GM20431 (cell line): ENCODE data around the gene RGS13.

Source experiments
- in situ Hi-C: fragments of 300-500 bp; cut with MseI, MboI; formaldehyde crosslinking; loops from one replicate; pipeline ENCODE4 v1.15.0; 2020; ENCODE audit warnings: low sequenced_read_pairs; ENCODE audit not compliant: unreplicated experiment

Gene RGS13

DNA sequence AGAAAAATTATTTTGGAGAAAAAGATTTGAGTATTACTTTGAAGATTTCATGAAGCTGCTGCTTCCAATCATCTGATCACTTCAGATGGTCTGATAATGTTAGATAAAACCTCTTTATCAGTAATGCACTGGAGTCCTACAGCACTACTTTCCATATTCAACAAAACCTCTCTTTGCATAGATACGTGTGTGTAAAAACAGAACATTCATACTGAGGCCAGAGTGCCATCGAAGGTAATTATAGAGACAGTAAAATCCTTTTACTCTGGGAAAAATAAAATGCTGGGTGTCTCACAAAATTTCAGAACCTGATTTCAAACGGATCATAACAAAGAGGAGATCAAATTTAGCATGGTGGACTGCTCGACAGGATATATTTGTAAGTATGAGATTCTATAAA lies at the start of gene RGS13:
Gene RGS13 (plus strand): TSS at position 209 of the 400 bp plus-strand sequence. CDS start 8,188 bp downstream, outside the sequence.
- in situ Hi-C loops = no loop called here

- in situ Hi-C loops = no loop called here
Observed at GRCh38 chr1:192587386-192588266, 48.3 kb upstream of the RGS13 start.

GRCh38 chr1:192588546-192588945 lies 47.4 kb upstream of the RGS13 start:
- in situ Hi-C loops = no loop called here

- in situ Hi-C loops = no loop called here
Observed at GRCh38 chr1:192589813-192590212, 46.1 kb upstream of the RGS13 start.

DNA sequence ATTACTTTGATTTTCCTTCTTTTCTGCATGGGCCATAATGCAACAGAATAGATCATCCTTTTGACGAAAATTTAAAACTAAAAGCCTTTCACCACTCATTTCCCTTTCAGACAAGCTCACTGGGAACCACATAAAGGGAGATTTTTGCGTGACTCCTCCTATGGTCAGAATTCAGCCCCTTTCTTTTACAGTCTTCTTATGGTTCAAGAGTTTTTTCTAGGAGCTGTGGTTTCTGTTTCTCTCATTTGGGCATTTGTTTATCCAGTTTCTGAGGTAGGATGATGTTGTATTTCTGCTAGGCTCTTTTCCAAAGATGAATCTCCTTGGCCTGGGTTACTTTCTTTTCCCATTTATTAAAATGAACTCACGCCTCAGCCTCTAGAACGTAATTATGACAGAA lies 43.4 kb upstream of the RGS13 start:
- in situ Hi-C loops = no loop called here

DNA sequence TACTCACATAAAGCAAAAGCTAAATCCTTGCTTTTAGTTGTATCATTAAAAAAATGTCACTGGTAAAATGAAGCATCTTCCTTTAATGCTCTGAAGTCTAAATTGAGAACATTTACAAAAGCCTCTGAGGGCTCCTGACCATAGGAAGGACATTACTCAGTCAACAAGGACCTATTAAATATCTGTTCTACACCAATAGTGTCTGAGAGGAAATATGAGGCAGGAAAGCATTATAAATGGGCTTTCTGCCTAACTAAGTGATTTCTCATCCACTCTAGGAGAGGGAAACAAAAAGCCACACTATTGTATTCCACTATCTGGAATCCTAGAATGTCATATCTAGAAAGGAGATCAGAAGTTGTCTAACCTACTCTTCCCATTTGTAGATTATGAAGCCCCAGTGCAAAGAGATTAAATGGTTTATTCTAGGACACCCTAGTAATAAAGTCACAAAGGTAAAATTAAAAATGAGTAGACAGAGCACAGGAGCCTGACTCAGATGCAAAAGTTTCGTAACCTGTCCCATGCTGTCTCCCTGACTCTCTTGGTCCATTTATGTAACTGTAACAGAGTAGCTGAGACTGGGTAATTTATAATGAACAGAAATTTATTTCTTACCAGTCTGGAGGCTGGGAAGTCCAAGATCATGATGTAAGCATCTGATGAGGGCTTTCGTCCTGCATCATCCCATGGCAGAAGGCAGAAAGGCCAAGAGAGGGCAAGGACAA lies 42.8 kb upstream of the RGS13 start:
- in situ Hi-C loops = no loop called here

DNA sequence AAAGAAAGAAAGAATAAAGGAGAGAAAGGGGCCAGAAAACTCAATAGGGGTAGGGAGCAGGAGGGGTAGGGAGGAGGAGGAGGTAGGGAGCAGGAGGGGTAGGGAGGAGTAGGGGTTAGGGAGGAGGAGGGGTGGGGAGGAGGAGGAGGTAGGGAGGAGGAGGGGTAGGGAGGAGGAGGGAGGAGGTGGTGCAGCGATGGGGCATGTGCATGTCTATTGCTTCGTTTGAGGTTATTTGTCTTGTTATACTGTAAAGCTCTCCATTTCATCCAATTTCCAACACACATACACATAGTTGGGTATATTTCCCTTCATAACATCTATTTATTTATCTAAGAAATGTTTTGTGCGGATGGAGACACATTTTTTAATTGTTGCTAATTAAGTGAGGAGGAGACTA lies 40.6 kb upstream of the RGS13 start:
- in situ Hi-C loops = no loop called here

GRCh38 chr1:192598589-192598988 lies 37.4 kb upstream of the RGS13 start:
- in situ Hi-C loops = no loop called here

DNA sequence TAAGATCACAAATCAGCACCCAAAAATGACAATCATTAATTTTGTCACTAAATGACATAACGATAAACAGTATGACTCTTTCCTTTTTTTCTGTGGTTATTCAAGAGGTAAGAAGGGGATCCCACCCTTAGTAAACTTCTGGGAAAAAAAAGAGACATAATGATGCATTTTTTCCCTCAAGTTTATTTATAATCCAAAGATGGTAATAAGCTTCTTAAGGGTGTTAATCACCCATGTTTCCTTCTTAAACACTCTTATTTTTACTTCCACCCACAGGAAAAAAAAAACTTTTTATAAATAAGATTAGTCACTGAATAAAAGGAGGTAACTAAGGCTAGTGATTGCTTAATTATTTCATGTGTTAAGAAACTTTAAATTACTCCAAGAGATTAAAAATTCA lies 35.7 kb upstream of the RGS13 start:
- in situ Hi-C loops = loop anchor here (25.0 kb wide), 1 partner anchor 113 kb away; no protein-coding TSS in a partner anchor

DNA sequence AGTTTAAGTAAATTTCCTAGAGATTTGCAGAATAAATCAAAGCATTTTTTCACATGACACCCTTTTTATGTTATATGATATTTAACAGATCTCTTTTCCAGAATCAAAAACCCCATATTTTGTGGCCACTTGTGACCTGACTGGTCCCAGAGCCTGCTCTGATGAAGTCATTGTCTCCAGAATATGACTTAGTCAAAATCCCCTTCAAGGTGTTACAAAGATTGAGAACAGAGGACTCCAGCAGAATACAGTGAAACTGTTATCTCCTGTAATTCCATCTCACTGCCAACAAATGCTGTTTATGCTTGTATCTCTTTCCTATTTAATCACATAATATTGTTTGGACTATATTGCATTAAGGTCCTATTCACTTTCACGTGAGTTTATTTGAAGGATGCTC lies 34.8 kb upstream of the RGS13 start:
- in situ Hi-C loops = loop anchor here (25.0 kb wide), 1 partner anchor 114 kb away; no protein-coding TSS in a partner anchor

DNA sequence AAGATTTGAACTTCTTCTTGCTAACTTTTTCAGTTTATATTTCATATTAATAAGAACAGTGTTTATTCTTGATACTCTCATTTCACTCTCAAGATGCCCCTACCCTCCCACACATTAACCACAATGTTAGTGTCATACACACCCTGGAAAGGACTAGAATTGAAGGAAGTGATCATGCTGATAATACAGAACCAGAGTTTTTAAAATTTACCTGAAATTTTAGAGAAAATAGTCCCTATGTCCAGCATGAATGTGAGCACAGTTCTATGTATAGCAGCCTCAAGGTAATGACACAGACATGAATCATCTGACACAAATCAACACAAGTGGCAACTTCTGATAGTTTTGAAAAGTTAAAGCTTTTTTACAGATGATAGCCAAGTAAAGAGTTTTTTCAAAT lies 34.4 kb upstream of the RGS13 start:
- in situ Hi-C loops = loop anchor here (25.0 kb wide), 1 partner anchor 114 kb away; no protein-coding TSS in a partner anchor

GRCh38 chr1:192602757-192603156 lies 33.2 kb upstream of the RGS13 start:
- in situ Hi-C loops = loop anchor here (25.0 kb wide), 1 partner anchor 115 kb away; no protein-coding TSS in a partner anchor

DNA sequence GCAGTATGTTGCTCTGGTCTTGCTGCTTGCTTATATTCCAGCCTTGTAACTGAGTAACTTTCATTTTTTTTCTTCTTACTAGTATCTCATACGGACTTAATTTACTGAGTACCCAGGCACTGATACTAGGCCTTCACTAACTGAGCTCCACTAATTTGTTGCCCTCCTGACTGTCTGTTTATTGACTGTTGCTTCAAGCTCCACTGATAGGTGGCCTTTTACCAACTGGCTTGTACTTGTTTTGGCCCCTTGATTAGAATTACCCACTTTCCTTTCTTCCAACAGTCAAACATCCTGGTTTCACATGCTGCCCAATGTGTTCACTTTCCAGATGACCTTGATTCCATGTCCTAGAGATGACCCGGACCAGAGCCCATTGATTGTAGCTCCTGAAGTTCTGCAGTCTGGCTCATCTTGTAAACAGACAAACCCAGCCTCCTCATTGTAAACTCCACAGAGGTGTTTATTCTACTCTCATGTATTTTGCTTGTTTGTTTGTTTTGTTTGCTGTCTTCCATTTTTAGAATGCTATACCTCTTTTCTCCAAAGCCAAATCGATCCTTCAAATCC lies 32.6 kb upstream of the RGS13 start:
- in situ Hi-C loops = loop anchor here (25.0 kb wide), 1 partner anchor 116 kb away; no protein-coding TSS in a partner anchor

DNA sequence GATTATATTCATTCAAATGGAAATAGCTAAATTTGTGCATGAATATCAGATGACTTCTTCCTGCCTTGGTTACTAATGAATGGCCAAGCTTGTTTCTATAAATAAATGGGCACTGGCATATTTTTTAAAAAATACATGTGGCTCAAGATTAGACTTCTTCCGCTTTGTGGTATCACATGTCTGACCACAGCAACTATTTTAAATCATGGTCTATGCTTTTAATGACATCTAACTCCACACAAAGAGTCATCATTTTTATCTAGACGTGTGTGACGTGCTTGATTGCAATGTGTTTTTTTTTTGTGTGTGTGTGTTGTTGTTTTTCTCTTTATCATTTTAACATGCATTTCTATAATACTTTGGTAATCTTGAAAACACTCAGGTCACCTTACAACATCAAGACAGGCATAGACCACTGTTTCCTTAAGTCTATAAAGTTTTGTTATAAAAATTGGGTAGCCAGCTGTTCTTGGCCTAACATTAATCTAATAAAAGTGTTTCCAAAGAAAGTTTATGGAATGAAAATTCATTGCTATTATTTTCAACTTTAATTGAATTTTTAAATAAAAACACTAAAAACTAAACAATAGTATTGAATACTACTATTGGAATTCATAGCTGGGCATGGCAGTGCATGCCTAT lies 30.8 kb upstream of the RGS13 start:
- in situ Hi-C loops = loop anchor here (25.0 kb wide), 1 partner anchor 118 kb away; no protein-coding TSS in a partner anchor

- in situ Hi-C loops = loop anchor here (25.0 kb wide), 1 partner anchor 121 kb away; no protein-coding TSS in a partner anchor
Observed at GRCh38 chr1:192608671-192609070, 27.3 kb upstream of the RGS13 start.

DNA sequence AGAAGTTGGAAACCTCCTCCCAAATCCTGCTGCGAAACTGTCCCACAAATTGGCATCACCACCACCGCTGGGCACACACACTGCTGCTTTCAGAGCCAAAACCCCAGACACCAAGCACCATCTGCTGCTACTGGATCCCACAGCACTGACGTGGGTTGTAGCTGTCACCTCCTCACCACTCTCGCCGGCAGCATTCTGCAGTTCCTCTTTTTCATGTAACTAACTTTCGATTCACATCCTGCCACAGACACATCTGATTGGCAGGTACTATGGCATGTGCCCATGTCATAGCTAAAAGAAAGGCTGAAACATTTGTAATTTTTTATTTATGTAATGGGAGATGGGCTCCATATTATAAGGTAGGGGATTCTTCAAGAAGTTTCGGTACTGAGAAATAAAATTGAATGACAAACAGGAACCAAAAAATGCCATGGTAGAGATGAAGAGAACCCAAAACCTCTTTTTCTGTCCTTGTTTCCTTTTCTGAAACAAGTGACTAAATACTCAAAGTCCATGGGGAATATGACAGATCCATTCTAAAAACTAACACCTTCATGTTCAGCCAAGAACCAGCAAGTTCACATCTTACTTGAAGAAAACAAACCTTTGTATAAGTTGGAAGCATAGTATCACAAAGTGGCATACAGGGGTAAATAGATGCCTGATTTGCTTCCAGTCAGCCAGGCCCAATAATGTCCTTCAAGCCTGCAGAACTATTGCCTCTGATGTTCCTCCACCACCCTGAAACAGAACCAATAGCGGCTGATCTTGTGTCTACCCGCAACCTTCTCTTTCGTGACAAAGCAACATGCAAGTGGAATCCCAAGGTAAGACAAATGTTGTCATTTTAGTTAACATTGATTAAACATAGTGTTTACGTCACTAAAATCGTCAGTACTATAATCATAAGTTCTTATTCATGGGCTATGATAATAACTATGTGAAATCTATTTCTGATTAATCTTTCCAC lies 26.6 kb upstream of the RGS13 start:
- in situ Hi-C loops = loop anchor here (25.0 kb wide), 1 partner anchor 122 kb away; no protein-coding TSS in a partner anchor

DNA sequence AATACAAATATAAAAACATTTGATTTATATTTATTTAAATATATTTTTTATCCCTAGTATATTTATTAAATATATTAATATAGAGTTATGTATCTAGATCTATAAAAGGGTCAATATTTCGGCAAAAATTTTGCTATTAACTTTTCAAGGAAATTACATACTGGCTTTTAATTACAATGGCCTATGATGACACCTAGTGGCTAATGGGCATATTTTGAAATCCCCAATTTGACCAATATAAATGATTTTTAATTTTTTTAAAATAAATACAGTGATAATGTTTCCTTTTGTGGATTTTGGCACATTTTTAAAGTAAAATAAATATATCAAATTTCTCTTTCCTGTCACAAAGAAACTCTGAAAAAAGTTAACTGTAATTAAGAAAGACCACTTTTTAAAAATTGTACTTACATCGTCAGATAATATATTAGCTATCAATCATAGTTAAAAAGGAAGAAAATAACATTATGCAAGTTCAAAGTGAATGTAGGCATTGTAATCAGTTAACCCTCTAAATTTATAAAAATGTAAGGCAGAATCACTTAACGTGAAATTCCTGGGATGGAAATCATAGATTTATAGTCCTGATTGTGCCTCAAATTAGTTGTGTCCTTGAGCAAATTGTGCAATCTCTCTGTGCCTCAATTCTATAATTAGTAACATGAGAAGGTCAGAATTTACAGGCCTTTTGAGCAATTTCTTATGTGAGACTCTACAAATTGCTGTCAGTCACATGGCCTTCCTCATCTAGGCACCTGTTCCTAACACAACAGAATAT lies 25.6 kb upstream of the RGS13 start:
- in situ Hi-C loops = loop anchor here (25.0 kb wide), 1 partner anchor 123 kb away; no protein-coding TSS in a partner anchor

DNA sequence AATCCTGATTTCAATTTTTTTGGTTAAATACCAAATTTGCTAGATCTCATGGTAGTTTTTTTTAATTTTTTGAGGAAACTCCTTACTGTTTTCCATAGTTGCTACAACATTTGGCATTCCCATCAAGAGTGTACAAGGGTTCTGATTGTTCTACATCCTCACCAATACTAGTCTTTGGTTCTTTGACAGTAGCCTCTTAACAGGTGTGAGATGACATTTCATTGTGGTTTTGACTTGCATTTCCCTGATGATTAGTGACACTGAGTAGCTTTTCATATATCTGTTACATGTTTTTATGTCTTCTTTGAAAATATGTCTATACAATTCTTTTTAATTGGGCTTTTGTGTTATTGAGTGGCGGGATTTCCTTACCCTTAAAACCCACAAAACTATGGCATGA lies 20.9 kb upstream of the RGS13 start:
- in situ Hi-C loops = loop anchor here (25.0 kb wide), 1 partner anchor 128 kb away; no protein-coding TSS in a partner anchor
